Gastroesophageal sphincter (tissue), 4 donors: ENCODE data around the gene MTHFD2. TPM values are rescaled to one million over a fixed set of nuclear protein-coding genes. Genes with fewer than 3 reads are reported as not detected.
"Not testable (repeated sequence)": the region's sequence is repeated elsewhere in the genome, so short reads cannot be mapped to it uniquely, and the experiment has no call there.

Experiments used
- ATAC-seq: fragments of 150-250 bp; one replicate; pipeline ENCODE4 v1.9.1; 2016; ENCODE audit warnings: mild to moderate bottlenecking, moderate library complexity
- H3K27ac ChIP-seq, 4 donors: fragments of 200-600 bp; sonication (generic) in 3 of 4; 1 replicate in 3 of 4; 2 replicates in 1 of 4; pipeline ENCODE4 v1.5.1; 2016 to 2019
- H3K27me3 ChIP-seq: fragments of 200-600 bp; sonication (generic); one replicate; pipeline ENCODE4 v1.5.1; 2019
- H3K36me3 ChIP-seq, 2 donors: fragments of 200-600 bp; sonication (generic); one replicate each; pipeline ENCODE4 v1.5.1; 2019; ENCODE audit warnings: control low read depth in 1 of 2
- H3K4me1 ChIP-seq, 3 donors: fragments of 200-600 bp; sonication (generic); 1 replicate in 2 of 3; 2 replicates in 1 of 3; pipeline ENCODE4 v1.5.1; 2016 to 2019; ENCODE audit warnings: control low read depth in 2 of 3
- H3K4me3 ChIP-seq, 2 donors: fragments of 200-600 bp; sonication (generic); one replicate each; pipeline ENCODE4 v1.5.1; 2019; ENCODE audit warnings: mild to moderate bottlenecking in 1 of 2, moderate library complexity in 1 of 2
- H3K9me3 ChIP-seq, 3 donors: fragments of 200-600 bp; sonication (generic); one replicate each; pipeline ENCODE4 v1.5.1; 2017 to 2019; ENCODE audit warnings: control low read depth in 2 of 3
- CTCF ChIP-seq, 4 experiments: fragments of 200-600 bp in 2 of 4; fragments of 450-650 bp in 2 of 4; sonication (generic) in 1 of 4; IDR thresholded peaks; one replicate each; pipeline ENCODE4 v1.5.1; 2017 to 2019; ENCODE audit warnings: antibody characterized with exemption in 4 of 4, mild to moderate bottlenecking in 2 of 4, moderate library complexity in 2 of 4
- EP300 ChIP-seq: sonication (generic); formaldehyde crosslinking; IDR thresholded peaks from one replicate; pipeline ENCODE4 v1.6.1; 2017; ENCODE audit warnings: antibody characterized with exemption, mild to moderate bottlenecking
- POLR2A ChIP-seq, 2 donors: fragments of 450-650 bp; IDR thresholded peaks; one replicate each; pipeline ENCODE4 v1.6.1; 2017; ENCODE audit warnings: antibody characterized with exemption in 2 of 2, mild to moderate bottlenecking in 2 of 2, moderate library complexity in 1 of 2
- POLR2AphosphoS5 ChIP-seq: sonication (generic); formaldehyde crosslinking; IDR thresholded peaks from one replicate; pipeline ENCODE4 v1.6.1; 2017; ENCODE audit warnings: antibody characterized with exemption
- WGBS, 2 donors: methylation state at CpG; one replicate each; pipeline ENCODE4 v1.1.5; 2018; ENCODE audit warnings: low coverage in 1 of 2; 5-methylcytosine and 5-hydroxymethylcytosine counted together
- total RNA-seq, 4 donors: library from RNA; depleted of rRNA; stranded (reverse); fragments of >200 nt; gene quantifications; one replicate each; pipeline ENCODE4 v1.1.0, GENCODE V29; 2016

The MTHFD2 gene
- total RNA-seq, 4 donors from 2014 or later, result 20.9 to 110 (median 34.5) TPM

GRCh38 chr2:74225698-74226459, 27.5 kb downstream of the MTHFD2 start:
- no peak overlapping the region for H3K27ac ChIP-seq
- peaks cover 0 to 22% of the 10 kb centered on the region in 2 donors for H3K36me3 ChIP-seq
- H3K4me1 ChIP-seq, result peaks cover 0 to 18% (median 0%) of the 10 kb centered on the region in 3 donors
- no peak for ATAC-seq
- H3K9me3 ChIP-seq, result no peaks in the 10 kb centered on the region
- WGBS, 2 donors, result 61 to 74% methylated on average over 3 to 4 of the region's 4 CpGs
- TF ChIP-seq EP300 (no peak), POLR2A (IDR thresholded peaks at IDR 0.05) (no peak), CTCF (IDR thresholded peaks at IDR 0.05) (no peak), POLR2AphosphoS5 (no peak)
- H3K27me3 ChIP-seq, result no peaks in the 10 kb centered on the region
- no peak overlapping the region for H3K4me3 ChIP-seq

- Histone ChIP-seq H3K9me3 (no peaks in the 10 kb centered on the region), H3K27me3 (no peaks in the 10 kb centered on the region), H3K27ac (no peak overlapping the region), H3K4me3 (no peak overlapping the region), H3K4me1 (peaks cover 0 to 18% (median 0%) of the 10 kb centered on the region in 3 donors), H3K36me3 (peaks cover 0 to 23% of the 10 kb centered on the region in 2 donors)
- no peak for TF ChIP-seq CTCF (IDR thresholded peaks at IDR 0.05)
- TF ChIP-seq POLR2A (IDR thresholded peaks at IDR 0.05), result no peak
- TF ChIP-seq EP300, result no peak
- TF ChIP-seq POLR2AphosphoS5, result no peak
- no peak for ATAC-seq
- 63 to 69% methylated on average over 4 to 9 of the region's 21 CpGs for WGBS, 2 donors
Observed at GRCh38 chr2:74226648-74227213, 28.3 kb downstream of the MTHFD2 start.

- no peak for TF ChIP-seq EP300
- TF ChIP-seq POLR2A (IDR thresholded peaks at IDR 0.05), result no peak
- TF ChIP-seq CTCF (IDR thresholded peaks at IDR 0.05), result no peak
- TF ChIP-seq POLR2AphosphoS5, result no peak
- Histone ChIP-seq H3K36me3 (peaks cover 0 to 16% of the 10 kb centered on the region in 2 donors), H3K9me3 (no peaks in the 10 kb centered on the region), H3K4me1 (peaks cover 0 to 18% (median 0%) of the 10 kb centered on the region in 3 donors), H3K4me3 (no peak overlapping the region), H3K27me3 (no peaks in the 10 kb centered on the region), H3K27ac (no peak overlapping the region)
- no peak for ATAC-seq
- WGBS, 2 donors, result 100% methylated on average over 4 of the region's 5 CpGs; no CpG with 5 or more reads in 1 of the 2 donors
Observed at GRCh38 chr2:74227646-74228045, 29.2 kb downstream of the MTHFD2 start.

- no peak overlapping the region for H3K27ac ChIP-seq
- peaks cover 0 to 24% of the 10 kb centered on the region in 2 donors for H3K36me3 ChIP-seq
- ATAC-seq, result no peak
- H3K27me3 ChIP-seq, result no peaks in the 10 kb centered on the region
- 73 to 92% methylated on average over 3 of the region's 4 CpGs for WGBS, 2 donors
- H3K9me3 ChIP-seq, result no peaks in the 10 kb centered on the region
- no peak overlapping the region for H3K4me3 ChIP-seq
- H3K4me1 ChIP-seq, result peaks cover 0 to 18% (median 0%) of the 10 kb centered on the region in 3 donors
- no peak for TF ChIP-seq CTCF (IDR thresholded peaks at IDR 0.05)
- no peak for TF ChIP-seq EP300
- TF ChIP-seq POLR2AphosphoS5, result no peak
- no peak for TF ChIP-seq POLR2A (IDR thresholded peaks at IDR 0.05)
Observed at GRCh38 chr2:74228772-74229171, 30.4 kb downstream of the MTHFD2 start.

- not testable (repeated sequence) for ATAC-seq, H3K4me3 ChIP-seq, H3K27me3 ChIP-seq, H3K27ac ChIP-seq, H3K9me3 ChIP-seq
- Histone ChIP-seq H3K36me3 (peaks cover 0 to 29% of the 10 kb centered on the region in 2 donors), H3K4me1 (peaks cover 0 to 18% (median 0%) of the 10 kb centered on the region in 3 donors)
- WGBS, 2 donors, result 95 to 100% methylated on average over 2 to 5 of the region's 5 CpGs
Observed at GRCh38 chr2:74229865-74230264, 31.4 kb downstream of the MTHFD2 start.
